HG02759 (cell line): ENCODE data around the gene ATP10A.
A peak's percentile ranks its signal among the peaks of the same experiment; 100 is the strongest.

Experiments
- ATAC-seq: cut with Tn5 transposase; IDR thresholded peaks from one replicate; pipeline ENCODE4 v1.9.1; 2021; ENCODE audit warnings: mild to moderate bottlenecking, moderate library complexity; ENCODE audit not compliant: unreplicated experiment

The ATP10A gene

DNA sequence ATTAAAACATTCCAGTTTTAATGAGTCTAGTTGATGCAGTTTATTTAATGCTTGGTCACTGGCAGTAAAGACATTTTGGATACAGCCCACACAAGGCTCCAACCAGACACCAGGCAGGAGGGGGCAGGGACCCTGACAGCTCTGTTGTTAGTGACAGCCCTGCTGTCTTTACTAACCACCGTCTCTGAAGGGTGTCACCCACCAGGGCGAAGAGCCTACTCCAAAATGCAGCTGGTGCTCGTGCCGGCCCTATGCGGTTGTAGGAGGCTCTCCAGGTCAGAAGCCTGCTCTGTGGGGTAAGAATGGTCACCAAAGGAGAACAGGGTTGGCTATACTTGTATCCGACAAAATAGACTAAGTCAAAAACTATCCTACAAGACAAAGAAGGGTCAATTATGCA is 132.2 kb downstream of the ATP10A start:
- ATAC-seq, result no peak

- no peak for ATAC-seq
Measured at GRCh38 chr15:25728816-25729215, 134.3 kb downstream of the ATP10A start.

DNA sequence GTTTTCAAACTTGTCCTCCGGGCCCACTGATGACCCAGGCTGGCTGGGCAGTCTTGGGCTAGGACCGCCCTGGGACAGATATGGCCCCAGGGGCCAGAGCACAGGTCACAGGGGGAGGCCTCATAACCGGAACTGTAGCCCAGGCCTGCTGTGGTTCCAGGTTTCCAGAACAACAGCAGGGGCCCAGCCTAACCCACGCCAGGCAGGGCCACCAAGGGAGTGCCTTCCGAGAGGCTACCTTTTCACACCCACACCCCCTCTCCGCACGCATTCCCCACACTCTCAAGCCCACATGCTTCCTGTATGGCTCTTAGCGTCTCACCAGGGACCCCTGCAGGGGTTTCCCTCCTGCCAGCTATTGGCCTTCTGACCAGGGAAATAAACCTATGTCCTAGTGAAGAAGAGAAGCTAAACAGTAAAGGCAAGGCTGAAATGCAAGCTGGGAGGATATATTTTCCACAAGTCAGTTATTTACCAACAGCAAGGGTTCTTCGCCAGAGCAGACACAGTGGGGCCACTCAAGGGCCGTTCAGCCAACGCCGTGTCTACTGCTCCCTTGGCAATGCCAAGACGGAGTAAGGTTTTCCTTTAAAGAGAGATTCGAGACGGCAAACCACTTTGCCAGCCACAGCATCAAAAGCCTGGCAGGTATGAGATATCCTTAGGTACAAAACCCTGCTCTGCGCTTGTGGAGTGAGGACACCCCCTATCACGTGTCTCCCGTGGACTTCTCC is 135.1 kb downstream of the ATP10A start:
- ATAC-seq, result no peak

DNA sequence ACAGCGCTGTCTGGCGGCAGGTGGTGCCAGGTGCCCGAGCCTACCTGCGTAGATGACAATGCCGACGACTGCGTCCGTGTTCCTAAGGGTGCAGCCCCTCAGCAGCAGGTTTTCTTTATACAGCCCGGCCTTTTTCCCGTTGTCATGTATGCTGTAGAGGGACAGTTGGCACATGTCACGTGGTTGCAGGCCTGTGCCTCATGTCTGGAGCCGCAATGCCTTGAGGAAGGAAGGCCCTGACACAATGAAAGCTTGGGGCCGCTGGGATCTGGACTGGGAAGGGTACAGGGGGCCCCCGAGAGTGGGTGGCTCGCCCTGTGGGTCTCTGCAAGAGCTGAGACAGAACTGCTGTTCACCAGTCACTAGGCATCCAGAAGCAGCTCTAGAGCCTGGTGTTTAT is 136.0 kb downstream of the ATP10A start:
- no peak for ATAC-seq

DNA sequence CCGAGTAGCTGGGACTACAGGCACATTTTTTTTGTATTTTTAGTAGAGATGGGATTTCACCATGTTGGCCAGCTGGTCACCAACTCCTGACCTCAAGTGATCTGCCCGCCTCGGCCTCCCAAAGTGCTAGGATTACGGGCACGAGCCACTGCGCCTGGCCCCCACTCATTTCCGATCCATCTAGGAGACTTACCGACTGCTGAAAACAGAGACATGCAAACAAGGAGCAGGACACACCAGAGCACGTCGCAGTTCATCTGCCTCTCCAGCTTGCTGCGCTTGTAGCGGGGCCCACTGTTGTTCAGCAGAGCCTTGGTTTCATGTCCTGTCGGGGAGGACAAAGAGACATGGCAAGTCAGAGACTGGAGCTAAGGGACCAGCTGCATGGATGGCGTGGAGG is 137.4 kb downstream of the ATP10A start:
- no peak for ATAC-seq

DNA sequence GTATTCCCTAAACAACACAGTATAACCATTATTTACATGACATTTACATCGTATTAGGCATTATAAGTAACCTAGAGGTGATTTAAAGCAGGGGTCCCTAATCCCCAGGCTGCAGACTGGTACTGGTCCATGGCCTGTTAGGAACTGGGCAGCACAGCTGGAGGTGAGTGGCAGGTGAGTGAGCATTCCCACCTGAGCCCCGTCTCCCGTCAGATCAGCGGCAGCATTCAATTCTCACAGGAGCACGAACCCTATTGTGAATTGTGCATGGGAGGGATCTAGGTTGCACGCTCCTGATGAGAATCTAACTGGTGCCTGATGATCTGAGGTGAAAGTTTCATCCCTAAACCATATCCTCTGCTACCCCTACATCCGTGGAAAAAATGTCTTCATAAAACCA is 138.2 kb downstream of the ATP10A start:
- no peak for ATAC-seq

- no peak for ATAC-seq
Measured at GRCh38 chr15:25721605-25721955, 141.5 kb downstream of the ATP10A start.

GRCh38 chr15:25719101-25719985 is 143.8 kb downstream of the ATP10A start:
- no peak for ATAC-seq

GRCh38 chr15:25718597-25718996 is 144.5 kb downstream of the ATP10A start:
- no peak for ATAC-seq

GRCh38 chr15:25718169-25718536 is 145.0 kb downstream of the ATP10A start:
- ATAC-seq, result no peak

DNA sequence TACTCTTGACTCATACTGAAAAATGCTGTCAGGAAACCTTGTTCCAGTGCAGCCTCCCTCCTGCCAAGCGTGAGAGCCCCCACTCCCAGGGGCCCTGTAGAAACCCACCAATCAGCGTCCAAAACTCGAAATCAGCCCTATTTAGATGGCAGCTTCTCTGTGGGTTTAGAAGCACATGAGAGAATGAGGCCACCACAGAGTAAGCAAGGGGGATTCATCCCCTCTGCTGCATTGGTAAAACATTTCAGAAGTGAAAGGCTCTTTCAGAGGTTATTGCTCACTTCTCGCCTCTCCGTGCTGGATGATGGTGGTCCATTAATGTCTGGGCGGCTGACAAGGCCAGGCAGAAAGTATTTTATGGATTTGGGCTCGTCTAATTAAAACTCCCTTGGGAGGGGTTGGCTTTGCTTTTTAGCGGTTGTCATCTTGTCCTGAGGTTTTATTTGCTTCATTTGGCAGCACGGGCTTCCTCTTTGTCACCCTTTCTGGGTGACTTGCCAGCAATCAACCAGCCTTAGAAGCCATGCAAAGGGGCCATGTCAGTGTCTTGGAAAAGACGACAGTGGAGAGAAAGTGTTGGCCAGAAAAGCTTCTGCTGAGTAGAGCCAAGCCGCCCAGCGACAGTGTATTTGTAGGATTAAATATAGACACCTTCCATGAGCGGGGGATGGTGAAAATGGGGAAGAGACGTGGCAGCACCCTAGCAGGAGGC is 145.5 kb downstream of the ATP10A start:
- peak; percentile 83 for ATAC-seq

DNA sequence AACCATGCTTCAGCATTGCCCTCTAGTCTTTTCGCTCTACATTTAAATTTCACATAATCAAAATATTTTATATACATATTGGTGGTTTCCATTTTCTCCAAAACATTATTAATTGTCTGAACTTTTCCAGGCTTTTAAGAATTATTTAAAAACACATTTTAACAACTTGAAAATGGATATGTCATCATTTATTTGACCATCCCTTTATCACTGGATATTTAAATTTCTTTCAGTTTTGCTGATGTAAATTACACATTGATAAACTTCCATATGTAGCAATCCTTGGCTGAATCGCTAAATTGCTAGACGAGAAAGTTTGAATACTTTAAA is 146.0 kb downstream of the ATP10A start:
- no peak for ATAC-seq

DNA sequence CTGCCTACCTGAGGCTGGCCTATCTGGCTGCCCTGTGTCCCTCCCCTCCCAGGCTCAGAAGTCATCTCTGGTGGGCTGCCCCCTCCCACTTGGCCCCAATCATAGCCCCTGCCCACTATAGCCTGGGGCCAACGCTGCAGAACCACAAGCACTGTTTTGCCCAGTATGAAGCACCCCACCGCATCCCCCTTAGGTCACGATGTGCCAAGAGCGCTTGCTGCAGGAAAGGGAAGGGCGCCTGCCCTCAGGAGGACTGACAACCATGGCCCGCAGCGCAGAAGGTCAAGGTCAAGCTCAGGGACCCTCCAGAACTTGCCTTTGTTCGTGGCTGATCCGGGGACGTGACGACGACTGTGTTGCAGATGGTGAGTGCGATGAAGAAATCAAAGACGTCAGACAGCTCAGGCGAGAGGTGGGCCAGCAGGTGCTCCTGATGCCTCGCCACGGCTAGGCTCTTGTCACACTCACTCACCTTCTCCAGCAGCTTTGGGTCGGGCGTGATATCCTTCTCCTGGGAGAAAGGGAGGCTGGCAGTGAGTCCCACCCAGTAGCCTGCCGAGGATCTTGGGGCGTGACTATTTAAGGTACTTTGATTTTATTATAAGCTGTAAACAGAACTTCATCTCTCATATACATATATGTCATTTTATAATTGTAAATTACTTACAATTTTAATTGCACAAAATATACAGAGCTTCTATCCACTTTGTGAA is 146.6 kb downstream of the ATP10A start:
- ATAC-seq, result no peak

GRCh38 chr15:25715536-25716413 is 147.4 kb downstream of the ATP10A start:
- no peak for ATAC-seq

- no peak for ATAC-seq
Measured at GRCh38 chr15:25714538-25714840, 148.6 kb downstream of the ATP10A start.

DNA sequence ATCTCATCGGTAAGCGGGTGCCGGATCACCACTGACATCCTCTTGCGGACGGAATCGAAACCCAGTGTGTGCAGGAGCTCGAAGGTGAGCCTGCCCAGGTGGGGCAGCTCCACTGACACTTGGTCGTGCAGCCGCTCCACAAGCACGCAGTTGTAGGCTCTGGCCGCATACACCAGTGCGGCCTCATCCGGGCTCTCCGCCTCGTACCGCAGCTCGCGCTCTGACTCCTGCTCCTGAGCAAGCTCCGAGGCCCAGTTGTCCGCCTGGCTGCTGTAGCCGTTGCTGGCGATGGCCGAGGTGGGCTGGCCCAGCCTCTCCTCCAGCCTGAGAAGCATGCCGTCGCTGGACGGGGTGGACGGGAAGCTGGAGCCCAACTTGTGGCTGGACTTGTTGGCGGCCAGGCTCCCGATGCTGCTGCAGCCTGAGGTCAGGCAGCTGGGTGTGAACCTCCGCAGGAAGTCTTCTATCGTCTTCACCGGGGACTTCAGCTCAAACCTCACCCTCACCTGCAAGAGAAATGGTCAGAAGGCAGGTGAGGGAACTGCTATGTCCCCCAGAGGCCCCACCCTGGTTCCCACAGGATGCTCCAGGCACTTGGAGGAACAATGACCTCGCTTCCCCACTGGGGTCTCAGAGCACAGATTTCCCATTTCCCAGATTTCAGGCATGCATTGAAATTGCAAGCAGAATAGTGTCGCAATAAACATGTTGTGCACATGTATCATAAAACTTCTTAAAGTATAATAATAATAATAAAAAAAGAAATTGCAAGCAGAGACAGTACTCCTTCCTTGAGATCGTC is 149.2 kb downstream of the ATP10A start:
- ATAC-seq, result no peak

DNA sequence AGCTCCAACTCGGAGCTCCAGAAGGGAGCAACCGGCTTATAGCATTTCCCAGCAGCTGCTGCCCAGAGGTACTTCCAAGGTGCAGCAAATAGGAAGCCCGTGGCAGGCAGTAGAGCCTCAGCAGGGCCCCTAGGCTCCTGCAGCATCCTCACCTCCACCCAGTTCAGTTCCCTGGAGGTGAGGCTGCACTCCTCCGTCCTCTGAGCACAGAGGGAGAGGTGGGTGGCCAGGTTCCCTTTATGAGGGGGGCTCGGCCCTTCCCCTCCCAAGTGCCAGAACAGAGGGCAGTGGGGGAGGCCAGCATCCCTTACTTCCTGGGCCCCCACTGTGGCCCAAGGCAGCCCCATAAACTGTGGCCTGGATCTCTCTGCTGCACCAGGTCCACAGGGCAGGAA is 150.2 kb downstream of the ATP10A start:
- no peak for ATAC-seq

DNA sequence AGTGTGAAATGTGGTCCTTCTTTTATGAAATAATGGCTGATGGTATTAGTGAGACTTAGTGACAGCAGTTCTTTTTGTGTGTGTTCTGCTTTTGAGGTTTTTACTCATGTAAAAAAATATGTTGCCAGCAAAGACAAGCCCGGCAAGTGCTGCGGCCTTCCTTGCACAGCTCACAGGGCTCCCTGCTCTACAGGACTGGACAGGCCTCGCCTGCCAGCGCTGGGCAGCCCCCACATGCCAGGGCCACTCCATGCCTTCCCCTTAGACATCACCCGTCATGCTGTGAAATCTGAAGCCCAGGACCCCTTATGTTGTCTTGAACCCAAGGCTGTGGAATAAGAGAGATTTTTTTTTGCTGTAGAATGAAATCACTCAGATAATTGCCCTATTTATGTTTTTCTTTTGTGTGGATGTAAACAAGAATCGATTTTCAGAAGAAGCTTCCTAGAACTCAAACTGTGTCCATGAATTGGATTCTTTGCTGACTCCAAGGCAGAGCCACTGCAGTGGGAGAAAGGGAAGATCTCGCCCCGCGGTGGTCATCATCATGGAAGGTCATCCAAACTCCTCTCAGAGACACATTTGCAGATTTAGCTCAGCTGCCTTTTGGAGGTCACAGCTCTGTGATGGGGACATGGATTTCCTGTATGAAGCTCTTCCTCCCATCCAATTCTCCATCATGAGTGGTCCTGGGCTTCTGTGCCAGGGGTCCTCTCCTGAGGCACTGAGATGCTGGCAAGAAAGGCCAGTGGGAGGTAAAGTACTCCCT is 150.8 kb downstream of the ATP10A start:
- no peak for ATAC-seq

- no peak for ATAC-seq
Measured at GRCh38 chr15:25711691-25712090, 151.4 kb downstream of the ATP10A start.
